HG02588 (cell line): ENCODE measurements around the gene SULT1A1.
"Not testable (repeated sequence)": the region's sequence is repeated elsewhere in the genome, so short reads cannot be mapped to it uniquely, and the experiment has no call there.

Source experiments
- ATAC-seq: cut with Tn5 transposase; IDR thresholded peaks from one replicate; pipeline ENCODE4 v1.9.1; 2021; ENCODE audit warnings: mild to moderate bottlenecking, moderate library complexity; ENCODE audit not compliant: unreplicated experiment

The SULT1A1 gene

DNA sequence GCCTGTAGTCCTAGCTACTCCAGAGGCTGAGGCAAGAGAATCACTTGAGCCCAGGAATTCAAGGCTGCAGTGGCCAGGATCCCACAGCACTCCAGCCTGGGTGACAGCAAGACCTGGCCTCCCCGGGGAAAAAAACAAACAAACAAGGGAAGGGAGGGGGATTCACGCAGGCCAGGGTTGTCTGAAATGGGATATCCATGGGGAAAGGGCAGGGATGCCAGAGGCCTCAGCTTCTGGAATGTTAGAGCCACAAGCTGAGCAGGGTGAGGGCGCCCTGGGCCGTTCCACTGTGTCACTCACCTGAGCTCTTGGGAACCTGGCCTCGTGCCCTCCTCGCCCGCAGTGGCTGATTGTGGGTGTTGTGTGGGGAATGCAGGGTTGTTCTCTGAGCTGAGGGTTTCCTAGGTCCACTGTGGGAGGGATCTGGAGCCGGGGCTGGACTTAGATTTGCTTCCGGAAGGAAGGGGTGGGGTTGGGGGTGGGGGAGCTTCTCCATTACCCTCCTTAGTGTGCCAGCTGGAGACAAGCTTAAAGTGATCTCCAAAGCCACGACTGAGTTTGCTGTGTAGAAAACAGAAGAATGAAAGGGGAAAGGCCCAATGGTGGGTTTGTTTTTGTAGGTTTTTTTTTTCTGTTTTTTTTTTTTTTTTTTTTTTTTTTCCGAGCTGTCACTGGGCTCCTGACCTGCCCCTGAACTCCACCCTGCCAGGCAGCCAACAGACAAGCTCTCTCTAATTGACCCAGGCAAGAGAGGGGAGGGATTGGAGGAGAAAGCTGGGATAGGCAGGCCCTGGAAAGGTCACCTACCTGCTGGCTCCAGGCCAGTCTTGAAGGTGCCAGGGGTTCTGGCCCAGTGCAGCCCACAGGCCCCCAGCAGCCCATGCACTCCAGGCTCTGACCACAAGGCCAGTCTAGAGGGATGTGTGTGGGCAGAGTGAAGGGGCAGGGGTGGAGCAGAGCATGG is at the start of gene SULT1A1:
TSS of gene SULT1A1 (minus strand) at position 414 of the 964 bp plus-strand sequence. CDS start 1,189 bp downstream, outside the sequence.
- ATAC-seq, result no peak

DNA sequence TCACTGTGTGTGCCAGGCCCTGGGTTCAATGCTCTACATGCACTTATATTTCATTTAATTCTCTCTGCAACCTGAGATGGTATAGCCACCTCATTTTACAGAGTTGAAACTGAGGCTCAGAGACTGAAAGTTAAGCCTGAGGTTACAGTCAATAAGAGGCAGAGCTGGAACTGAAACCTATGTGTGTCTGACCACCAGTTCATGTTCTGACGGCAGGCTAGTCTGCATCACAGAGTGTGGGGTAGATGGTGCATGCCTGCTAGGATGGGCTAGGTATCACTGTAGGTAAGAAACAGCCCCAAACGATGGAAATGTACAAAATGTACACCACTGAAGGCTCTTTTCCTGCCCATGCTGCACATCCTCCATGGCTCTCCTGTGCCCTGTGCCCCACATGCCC is 30.1 kb upstream of the SULT1A1 start:
- ATAC-seq, result not testable (repeated sequence)

DNA sequence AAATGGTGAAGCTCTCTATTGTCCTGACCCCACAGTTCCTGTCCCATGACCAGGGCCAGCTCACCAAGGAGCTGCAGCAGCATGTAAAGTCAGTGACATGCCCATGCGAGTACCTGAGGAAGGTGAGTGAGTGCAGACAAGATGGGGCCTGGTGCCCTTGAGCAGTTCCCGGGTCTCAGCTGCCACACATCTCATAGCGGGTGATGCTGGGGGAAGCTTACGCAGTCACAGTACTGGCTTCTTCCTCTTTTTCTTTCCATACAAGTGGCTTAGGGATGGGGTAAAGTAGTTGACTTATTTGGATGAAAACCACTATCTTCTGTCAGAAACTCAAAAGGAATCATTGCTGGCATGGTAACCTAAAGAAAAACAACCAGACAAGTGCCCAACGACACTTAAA is 28.5 kb upstream of the SULT1A1 start:
- not testable (repeated sequence) for ATAC-seq

DNA sequence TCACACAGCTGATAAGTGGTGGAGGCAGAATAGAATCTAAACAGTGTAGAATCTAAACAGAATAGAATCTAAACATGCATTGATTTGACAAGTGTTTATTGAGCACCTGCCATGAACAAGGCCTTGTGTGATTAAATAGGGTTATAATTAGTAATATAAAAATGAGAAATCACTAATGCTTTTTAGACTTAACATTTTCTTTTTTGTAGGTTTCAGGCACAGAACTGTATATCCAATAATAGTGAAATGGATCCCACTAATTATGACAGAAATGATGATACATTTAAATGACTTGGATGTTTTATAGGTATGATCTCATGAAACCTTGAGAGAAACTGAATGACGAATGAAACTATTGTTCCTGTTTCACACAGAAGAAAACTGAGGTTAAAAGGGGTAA is 27.9 kb upstream of the SULT1A1 start, which contains the start of gene NPIPB8:
TSS of gene NPIPB8 (plus strand) at position 301 of the 400 bp plus-strand sequence. CDS start 296 bp downstream, outside the sequence.
- ATAC-seq, result not testable (repeated sequence)

DNA sequence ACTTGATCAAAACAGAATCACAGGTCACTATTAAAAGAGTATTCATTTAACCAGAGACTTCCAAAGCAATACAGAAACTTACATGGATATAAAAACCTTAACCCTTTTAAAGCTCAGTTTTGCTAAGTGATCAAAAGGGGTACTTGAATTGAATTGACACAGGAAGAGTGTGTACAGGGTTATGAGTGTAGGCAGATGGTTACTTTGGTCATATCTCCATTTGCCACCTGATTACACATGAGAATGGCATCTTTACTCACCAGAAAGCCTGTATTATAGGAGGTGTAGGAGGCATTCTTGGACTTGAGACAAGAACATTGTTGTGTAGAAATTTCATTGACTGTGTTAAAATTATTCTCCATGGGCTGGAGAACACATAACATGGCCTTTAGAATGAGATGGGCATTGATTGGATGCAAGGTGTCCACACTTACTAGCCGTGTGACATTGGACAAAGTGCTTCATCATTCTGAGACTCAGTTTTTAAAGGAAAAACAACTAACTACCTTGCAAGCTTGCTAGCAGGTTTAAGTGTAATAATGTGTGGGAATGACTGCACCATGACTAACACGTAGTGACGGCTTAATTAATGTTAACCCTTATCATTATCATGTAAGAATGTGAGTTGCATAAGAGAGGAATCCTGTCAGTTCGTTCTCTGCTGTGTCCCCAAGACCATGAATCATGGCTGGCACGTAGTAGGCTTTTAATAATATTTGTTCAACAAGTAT is 26.4 kb upstream of the SULT1A1 start:
- not testable (repeated sequence) for ATAC-seq

DNA sequence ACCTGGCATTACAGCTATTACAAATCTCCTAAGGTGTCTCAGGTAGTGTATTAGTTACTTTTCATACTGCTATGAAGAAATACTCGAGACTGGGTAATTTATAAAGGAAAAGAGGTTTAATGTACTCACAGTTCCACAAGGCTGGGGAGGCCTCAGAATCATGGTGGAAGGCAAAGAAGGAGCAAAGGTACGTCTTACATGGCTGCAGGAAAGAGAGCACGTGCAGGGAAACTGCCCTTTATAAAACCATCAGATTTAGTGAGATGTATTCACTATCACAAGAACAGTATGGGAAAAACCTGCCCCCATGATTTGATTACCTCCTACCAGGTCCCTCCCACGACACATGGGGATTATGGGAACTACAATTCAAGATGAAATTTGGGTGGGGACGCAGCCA is 21.1 kb upstream of the SULT1A1 start:
- not testable (repeated sequence) for ATAC-seq

DNA sequence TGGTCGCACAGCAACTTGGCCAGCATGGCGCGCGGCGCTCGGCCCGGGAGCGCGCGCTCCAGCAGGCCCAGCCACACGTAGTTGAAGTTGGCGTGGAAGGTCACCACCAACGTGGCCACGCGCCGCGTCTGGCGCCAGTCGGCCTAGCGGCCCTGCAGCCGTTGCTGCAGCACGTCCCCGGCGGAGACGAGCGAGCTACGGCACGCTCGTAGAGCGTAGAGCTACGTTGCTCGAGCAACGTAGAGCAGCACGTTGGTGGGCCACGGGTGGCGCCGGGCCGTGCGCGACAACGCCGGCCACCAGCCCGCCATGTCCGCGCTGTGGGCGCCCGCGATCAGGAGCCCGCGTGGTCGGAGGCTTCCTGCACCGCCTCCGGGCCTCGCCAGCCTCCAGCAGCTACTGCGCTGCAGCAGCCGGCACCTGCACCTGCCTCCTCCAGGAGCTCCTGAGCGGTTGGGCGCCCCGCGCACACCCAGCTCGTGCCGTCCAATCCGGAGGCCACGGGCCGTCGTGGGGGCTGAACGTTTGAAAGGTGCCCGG is 13.4 kb upstream of the SULT1A1 start:
- no peak for ATAC-seq

DNA sequence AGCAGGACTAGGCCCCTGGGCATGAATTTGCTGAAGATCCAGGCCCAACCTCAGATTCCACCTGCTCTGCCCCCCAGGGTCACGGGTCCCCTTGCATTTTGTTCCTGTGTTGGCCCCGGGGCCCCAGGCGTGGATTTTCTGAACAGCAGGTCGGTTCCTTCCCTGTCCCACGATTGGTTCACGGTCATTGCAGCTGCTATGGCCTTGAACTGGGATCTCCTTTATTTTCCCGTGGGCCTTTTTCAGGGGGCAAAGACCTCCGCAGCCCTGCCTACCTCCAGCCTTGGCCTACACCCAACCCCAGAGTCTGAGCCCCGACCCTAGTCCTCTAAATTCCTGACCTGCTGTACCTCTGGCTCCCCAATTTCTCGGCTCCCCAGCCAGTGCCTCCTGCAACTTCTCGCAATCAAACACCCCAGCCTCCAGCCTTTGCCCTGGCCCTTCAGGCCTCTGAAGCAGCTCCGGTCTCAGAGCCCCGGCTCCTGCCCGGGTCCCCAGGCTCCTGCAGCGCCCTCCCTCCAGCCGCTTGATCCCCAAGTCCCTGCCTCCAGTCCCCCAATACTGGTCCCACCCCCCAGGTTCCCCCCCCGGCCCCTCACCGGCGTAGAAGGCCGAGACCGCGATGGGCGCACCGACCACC is 12.8 kb upstream of the SULT1A1 start:
- ATAC-seq, result not testable (repeated sequence)

DNA sequence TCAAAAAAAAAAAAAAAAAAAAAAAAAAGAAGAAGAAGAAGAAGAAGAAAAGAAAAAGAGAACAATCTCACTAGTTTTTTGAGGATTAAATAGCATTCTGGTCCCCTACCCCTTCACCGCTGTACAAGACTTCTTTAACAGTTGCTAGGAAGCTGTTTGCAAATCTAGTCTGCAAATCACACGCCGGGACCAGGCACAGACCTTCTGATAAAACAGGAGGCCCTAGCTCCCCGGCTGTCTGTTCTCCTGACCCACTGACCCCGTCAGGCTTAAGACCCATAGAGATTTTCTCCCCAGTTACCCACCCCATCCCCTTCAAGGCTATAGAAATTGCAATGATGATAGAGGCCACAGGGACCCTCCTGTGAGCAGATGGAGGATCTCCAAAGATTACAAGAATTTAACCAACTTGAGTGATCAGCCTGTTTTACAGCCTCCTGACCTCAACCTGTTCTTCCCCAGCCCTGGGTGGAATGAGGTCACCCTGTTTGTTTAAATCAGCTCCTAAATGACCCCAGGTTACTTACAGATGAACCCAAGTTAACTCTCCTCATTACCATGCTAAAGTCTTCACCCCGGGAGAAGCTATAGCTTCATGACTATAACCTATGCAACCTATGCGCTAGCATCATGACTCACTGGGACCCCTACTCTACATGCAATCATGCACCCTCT is 11.8 kb upstream of the SULT1A1 start:
- ATAC-seq, result no peak

DNA sequence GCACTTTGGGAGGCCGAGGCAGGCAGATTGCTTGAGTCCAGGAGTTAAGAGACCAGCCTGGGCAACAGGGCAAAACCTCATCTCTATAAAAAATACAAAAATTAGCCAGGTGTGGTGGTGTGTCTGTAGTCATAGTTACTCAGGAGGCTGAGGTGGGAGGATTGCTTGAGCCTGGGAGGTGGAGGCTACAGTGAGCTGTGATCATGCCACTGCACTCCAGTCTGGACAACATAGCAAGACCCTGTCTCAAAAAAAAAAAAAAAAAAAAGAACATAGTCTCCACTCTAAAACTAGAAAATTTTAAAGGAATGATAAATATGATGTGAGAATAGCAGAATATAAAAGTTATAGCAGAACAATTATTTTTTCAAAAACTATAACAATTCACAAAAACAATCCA is 10.5 kb upstream of the SULT1A1 start:
- not testable (repeated sequence) for ATAC-seq

DNA sequence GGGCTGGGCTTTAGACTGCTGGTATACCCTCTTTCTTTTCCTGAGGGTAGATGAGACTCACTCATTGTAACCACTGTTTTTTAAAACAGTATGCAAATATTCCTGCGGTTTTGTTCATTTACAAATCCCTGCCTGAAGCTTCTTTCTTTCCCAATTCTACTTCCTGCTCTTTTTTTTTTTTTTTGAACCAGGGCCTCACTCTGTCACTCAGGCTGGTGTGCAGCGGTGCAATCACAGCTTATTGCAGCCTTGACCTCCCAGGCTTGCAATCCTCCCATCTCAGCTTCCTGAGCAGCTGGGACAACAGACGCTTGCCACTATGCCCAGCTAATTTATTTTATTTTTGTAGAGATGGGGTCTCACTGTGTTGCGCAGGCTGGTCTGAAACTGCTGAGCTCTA is 8.0 kb upstream of the SULT1A1 start:
- no peak for ATAC-seq

DNA sequence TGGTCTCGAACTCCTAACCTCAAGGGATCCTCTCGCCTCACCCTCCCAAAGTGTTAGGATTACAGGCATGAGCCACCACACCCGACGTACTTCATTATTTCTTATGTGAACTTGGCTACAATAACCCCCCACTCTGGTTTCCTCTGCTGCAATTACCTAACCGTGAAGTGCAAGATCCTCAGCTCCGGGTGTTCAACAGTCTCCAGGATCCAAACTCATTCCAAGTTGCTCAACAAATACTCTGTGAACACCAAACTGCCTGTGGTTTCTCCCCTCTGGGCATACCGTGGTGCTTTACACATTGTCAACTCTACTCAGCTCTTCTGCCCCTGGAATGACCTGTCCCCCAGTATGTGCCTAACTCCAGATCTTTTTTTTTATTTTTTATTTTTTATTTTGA is 6.8 kb upstream of the SULT1A1 start:
- no peak for ATAC-seq

DNA sequence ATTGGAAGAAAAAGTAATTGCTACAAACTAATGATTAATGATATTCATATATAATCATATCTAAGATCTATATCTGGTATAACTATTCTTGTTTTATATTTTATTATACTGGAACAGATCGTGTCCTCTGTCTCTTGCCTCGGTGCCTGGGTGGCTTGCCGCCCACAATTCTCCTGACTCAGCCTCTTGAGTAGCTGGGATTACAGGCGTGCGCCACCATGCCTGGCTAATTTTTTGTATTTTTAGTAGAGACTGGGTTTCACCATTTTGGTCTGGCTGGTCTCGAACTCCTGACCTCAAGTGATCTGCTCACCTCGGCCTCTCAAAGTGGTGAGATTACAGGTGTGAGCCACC is 6.4 kb upstream of the SULT1A1 start:
- ATAC-seq, result not testable (repeated sequence)

DNA sequence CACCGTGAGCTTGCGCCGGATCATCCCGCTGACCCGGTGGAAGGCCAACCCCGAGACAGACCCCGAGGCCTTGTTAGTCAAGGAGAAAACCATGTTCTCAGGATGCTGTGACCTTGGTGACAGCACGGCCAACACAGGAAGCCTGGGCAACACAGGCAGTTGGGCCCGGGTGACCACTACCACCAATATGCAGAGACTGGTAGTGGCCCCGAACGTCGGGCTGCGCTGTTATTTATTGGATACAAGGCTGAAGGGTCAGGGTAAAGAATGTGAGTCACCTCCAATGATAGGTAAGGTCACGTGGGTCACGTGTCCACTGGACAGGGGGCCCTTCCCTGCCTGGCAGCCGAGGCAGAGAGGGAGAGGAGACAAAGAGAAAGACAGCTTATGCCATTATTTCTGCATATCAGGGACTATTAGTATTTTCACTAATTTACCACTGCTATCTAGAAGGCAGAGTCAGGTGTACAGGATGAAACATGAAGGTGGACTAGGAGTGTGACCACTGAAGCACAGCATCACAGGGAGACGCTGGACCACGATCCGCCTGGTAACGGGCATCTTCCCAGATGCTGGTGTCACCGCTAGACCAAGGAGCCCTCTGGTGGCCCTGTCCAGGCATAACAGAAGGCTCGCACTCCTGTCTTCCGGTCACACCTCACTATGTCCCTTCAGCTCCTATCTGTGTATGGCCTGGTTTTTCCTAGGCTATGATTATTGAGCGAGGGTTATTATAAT is 5.8 kb upstream of the SULT1A1 start:
- not testable (repeated sequence) for ATAC-seq

DNA sequence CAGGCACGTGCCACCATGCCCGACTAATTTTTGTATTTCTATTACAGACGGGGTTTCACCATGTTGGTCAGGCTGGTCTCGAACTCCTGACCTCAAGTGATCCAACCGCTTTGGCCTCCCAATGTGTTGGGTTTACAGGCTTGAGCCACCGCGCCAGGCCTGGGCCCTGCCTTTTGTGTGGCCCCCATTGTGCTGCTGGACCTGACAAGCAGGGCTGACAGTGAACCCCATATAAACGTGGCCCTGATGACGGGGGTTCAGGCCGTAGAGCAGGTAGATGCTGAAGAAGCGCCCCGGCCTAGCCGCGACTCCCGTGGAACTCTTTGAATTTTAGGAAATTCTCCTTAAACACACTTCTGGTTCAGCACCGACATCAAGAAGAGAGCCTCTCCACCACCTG is 4.7 kb upstream of the SULT1A1 start:
- not testable (repeated sequence) for ATAC-seq

DNA sequence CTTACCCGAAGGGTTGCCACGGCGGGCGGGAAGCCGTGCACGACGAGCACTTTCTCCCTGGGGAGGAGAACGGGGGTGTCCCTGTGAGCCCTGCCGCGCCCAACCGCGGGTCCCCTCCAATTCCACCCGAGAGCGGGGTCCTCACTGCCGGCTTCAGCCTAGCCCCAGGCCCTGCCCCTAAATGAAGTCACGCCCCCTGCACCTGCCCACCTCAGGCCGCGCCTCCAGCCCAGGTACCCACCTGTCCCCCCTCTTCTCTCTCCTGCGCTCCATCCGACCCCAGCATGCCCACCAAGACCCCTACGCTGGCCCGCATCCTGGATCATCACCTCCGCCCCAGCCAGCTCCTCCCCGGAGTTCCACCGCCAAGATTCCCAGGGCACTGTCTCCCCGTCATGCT is 4.1 kb upstream of the SULT1A1 start:
- ATAC-seq, result not testable (repeated sequence)

DNA sequence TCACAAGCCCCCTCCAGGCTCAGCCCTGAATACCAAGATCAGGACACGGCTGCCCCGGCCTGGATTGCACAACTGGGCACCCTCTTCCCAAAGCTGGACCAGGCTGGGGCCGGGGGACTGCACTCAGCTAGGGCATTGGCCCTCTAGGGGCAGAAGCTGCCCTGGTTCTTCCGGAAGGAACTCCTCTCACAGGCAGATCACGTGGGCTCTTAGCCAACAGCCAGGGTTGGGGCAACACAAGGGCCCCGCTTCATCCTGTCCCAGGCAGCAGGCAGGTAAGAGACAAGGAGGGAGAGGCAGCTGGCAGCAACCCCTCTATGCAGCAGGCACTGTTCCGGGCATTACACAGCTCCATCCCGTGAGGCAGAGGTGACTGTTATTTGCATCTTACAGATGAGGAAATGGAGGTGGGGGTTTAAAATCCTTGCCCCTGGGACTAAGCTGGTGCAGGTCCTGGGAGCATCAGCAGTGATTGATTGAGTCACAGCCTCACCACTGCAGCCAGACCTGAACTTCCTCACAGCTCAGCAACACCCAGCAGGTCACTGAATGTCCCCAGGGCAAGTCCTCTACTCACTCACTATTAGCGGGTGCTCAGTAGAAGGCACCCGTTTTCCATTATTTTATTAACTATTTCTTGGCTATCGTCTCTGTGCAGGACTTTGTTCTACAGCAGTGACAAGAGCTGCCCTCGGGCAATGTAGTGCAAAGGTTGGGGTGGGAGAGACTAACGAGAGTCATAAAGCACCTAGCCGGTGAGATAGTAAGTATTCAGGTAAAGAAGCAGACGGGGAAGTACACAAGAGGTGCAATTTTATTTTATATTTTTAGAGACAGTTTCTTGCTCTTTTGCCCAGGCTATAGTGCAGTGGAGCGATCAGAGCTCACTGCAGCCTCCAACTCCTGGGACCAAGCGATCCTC is 2.8 kb upstream of the SULT1A1 start:
- ATAC-seq, result peak; percentile 46

DNA sequence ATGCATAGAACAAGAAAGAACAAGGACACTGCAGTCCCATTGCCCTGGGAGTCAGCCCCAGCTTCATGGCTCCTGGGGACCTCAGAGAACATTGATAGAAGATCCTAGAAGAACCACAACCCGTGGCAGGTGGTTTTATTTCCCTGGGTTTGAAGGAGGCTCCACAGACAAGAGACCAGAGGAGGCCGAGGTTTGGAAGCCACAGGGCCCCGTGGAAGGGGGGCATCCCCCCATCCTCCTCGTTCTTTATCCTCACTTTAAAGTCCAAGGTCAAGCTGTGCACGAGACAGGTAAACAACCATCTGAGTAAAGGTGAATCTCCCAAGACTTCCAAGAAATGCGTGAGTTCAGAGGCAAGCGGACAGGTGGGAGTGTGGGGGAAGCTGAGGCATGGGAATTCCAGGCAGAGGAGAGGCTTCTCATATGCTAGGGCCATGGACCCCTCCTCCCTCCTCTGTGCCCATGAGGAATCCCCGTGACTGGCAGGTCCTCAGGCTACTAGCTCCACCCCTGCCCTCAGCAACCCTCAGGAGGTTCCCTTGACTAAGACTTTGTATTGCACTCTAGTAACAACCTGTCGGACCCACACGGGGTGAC is 849 bp upstream of the SULT1A1 start:
- ATAC-seq, result no peak
